ENCODE results near the gene LRRC75A. TPM values are rescaled to one million over a fixed set of nuclear protein-coding genes. Genes with fewer than 3 reads are reported as not detected.

The LRRC75A gene
- total and polyA plus RNA-seq, 2 of the 13 experiments (the other 11 are each of a cell fraction or from before 2014, with no cell fraction given): 0.03 TPM; not detected in 1

GRCh38 chr17:16437083-16437482 is 54.9 kb downstream of the LRRC75A start:
- in situ Hi-C loops (cut with HindIII; ENCODE audit: extremely low pct_ligation_motif_present, low pct_unique_long_range_greater_than_20kb): no loop called here
- peak overlapping the region; percentile 42 for H3K27ac ChIP-seq (ENCODE audit: extremely low read length, insufficient read depth, low read length)
- no peaks in the 10 kb centered on the region for H3K9me3 ChIP-seq (ENCODE audit: low read length)
- peaks cover 9 to 26% of the 10 kb centered on the region in 2 experiments; a peak in 4 of 5 replicates for H3K36me3 ChIP-seq (replicated peaks in 1 of 2; ENCODE audit: control insufficient read depth in 1 of 2, insufficient read depth in 2 of 2, low read length in 2 of 2)
- H4K20me1 ChIP-seq (ENCODE audit: insufficient read depth, low read length): peaks cover 26% of the 10 kb centered on the region
- WGBS (ENCODE audit: low lambda C conversion rate): 20% methylated on average over 2 of the region's 2 CpGs
- no peak for DNase-seq (ENCODE audit: low spot score)
- intact Hi-C loops (cut with micrococcal nuclease; ENCODE audit: unreplicated experiment): no loop called here
- ChIA-PET CTCF (ENCODE audit: low intra/inter-chr PET ratio, low total read pairs) (no interaction called here), POLR2A (interaction anchor here (0.8 to 2.8 kb wide), 8 partner anchors 8 to 151 kb away, joined by 3 to 25 read pairs (median 6); partner anchors contain the start of gene UBB)
- H3K27me3 ChIP-seq (ENCODE audit: control insufficient read depth in 1 of 2, insufficient read depth in 2 of 2, low read length in 2 of 2): no peaks in the 10 kb centered on the region; a peak in 1 of 5 replicates
- TF ChIP-seq MTF2 (CRISPR knock-in tag; IDR thresholded peaks at IDR 0.05; ENCODE audit: borderline replicate concordance) (no peak), KDM5B (CRISPR knock-in tag; IDR thresholded peaks at IDR 0.05; ENCODE audit: borderline replicate concordance) (no peak), ZNF546 (CRISPR knock-in tag; conservative IDR thresholded peaks at IDR 0.05) (no peak), IRF2 (CRISPR knock-in tag; IDR thresholded peaks at IDR 0.05) (no peak), THRA (CRISPR knock-in tag; IDR thresholded peaks at IDR 0.05; ENCODE audit: borderline replicate concordance) (no peak), CEBPG (CRISPR knock-in tag; IDR thresholded peaks at IDR 0.05) (peak; percentile 26; the same call in 1 of the 2 replicates), NONO (IDR thresholded peaks at IDR 0.05) (no peak), NONO (CRISPR knock-in tag; conservative IDR thresholded peaks at IDR 0.05) (no peak), ZNF652 (CRISPR knock-in tag; IDR thresholded peaks at IDR 0.05; ENCODE audit: borderline replicate concordance, low read depth) (no peak), BORCS8-MEF2B (CRISPR knock-in tag; IDR thresholded peaks at IDR 0.05) (0 out of 2 replicates have a peak, but pooled peaks have one; percentile 6), SMYD3 (CRISPR knock-in tag; IDR thresholded peaks at IDR 0.05) (no peak), ZNF629 (CRISPR knock-in tag; conservative IDR thresholded peaks at IDR 0.05) (peak; percentile 68), ZNF589 (CRISPR knock-in tag; conservative IDR thresholded peaks at IDR 0.05) (0 out of 2 replicates have a peak, but pooled peaks have one; percentile 6), ZFP90 (CRISPR knock-in tag; IDR thresholded peaks at IDR 0.05; ENCODE audit: borderline replicate concordance) (no peak), ZNF549 (CRISPR knock-in tag; IDR thresholded peaks at IDR 0.05) (no peak)
- TF ChIP-seq, protein P1, sequence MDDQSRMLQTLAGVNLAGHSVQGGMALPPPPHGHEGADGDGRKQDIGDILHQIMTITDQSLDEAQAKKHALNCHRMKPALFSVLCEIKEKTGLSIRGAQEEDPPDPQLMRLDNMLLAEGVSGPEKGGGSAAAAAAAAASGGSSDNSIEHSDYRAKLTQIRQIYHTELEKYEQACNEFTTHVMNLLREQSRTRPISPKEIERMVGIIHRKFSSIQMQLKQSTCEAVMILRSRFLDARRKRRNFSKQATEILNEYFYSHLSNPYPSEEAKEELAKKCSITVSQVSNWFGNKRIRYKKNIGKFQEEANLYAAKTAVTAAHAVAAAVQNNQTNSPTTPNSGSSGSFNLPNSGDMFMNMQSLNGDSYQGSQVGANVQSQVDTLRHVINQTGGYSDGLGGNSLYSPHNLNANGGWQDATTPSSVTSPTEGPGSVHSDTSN (CRISPR knock-in tag; IDR thresholded peaks at IDR 0.05; ENCODE audit: borderline replicate concordance): no peak
- no TSS peak for BruUV-seq (replicated peaks)
- no peak overlapping the region for H2AFZ ChIP-seq (ENCODE audit: low read length)
- H3K79me2 ChIP-seq (ENCODE audit: insufficient read depth, low read length): peaks cover 33% of the 10 kb centered on the region
- no peak for ATAC-seq
- peaks cover 61% of the 10 kb centered on the region for H3K4me1 ChIP-seq (ENCODE audit: insufficient read depth, low read length)
- peak overlapping the region; percentile 78 for H3K4me2 ChIP-seq (ENCODE audit: low read depth, low read length)
- FAIRE-seq: peak; percentile 30
- peak overlapping the region; percentile 52 for H3K9ac ChIP-seq (ENCODE audit: insufficient read depth, low read depth, low read length)
- H3K4me3 ChIP-seq (replicated peaks in 1 of 3; ENCODE audit: insufficient read depth in 1 of 3, low read depth in 2 of 3, low read length in 3 of 3): peak overlapping the region in 1 of 3 experiments; percentile 59; a peak in 3 of 6 replicates
